HEK293T (cell line): Measurements from ENCODE around the gene RAB11FIP4.

ENCODE experiments used
- BHLHE40 ChIP-seq: fragments of 450-650 bp; IDR thresholded peaks from 2 replicates; pipeline ENCODE4 v1.6.1; 2016; ENCODE audit warnings: mild to moderate bottlenecking, moderate library complexity, borderline replicate concordance
- CTBP1 ChIP-seq: fragments of 450-650 bp; IDR thresholded peaks from 2 replicates; pipeline ENCODE4 v1.6.1; 2016; ENCODE audit warnings: borderline replicate concordance
- ELF4 ChIP-seq: fragments of 450-650 bp; IDR thresholded peaks from 2 replicates; pipeline ENCODE4 v1.6.1; 2017; ENCODE audit warnings: antibody characterized with exemption
- FOXA1 ChIP-seq: fragments of 450-650 bp; IDR thresholded peaks from 2 replicates; pipeline ENCODE4 v1.6.1; 2016; ENCODE audit warnings: mild to moderate bottlenecking
- FOXK2 ChIP-seq: fragments of 450-650 bp; IDR thresholded peaks from 2 replicates; pipeline ENCODE4 v1.6.1; 2016; ENCODE audit warnings: mild to moderate bottlenecking
- FOXM1 ChIP-seq: fragments of 450-650 bp; IDR thresholded peaks from 2 replicates; pipeline ENCODE4 v1.6.1; 2017; ENCODE audit warnings: mild to moderate bottlenecking, borderline replicate concordance
- HDGF ChIP-seq: fragments of 450-650 bp; IDR thresholded peaks from 2 replicates; pipeline ENCODE4 v1.6.1; 2017; ENCODE audit warnings: antibody characterized with exemption, borderline replicate concordance
- L3MBTL2 ChIP-seq: fragments of 450-650 bp; conservative IDR thresholded peaks from 2 replicates; pipeline ENCODE4 v1.6.1; 2016; ENCODE audit warnings: mild to moderate bottlenecking
- LEF1 ChIP-seq: fragments of 450-650 bp; IDR thresholded peaks from 2 replicates; pipeline ENCODE4 v1.6.1; 2017; ENCODE audit warnings: mild to moderate bottlenecking, borderline replicate concordance
- SP1 ChIP-seq: fragments of 450-650 bp; IDR thresholded peaks from 2 replicates; pipeline ENCODE4 v1.6.1; 2017
- SUZ12 ChIP-seq: fragments of 450-650 bp; IDR thresholded peaks from 2 replicates; pipeline ENCODE4 v1.6.1; 2016; ENCODE audit warnings: mild to moderate bottlenecking
- TARDBP ChIP-seq: fragments of 450-650 bp; IDR thresholded peaks from 2 replicates; pipeline ENCODE4 v1.6.1; 2016
- ZNF384 ChIP-seq: fragments of 450-650 bp; IDR thresholded peaks from 2 replicates; pipeline ENCODE4 v1.6.1; 2016

DNA sequence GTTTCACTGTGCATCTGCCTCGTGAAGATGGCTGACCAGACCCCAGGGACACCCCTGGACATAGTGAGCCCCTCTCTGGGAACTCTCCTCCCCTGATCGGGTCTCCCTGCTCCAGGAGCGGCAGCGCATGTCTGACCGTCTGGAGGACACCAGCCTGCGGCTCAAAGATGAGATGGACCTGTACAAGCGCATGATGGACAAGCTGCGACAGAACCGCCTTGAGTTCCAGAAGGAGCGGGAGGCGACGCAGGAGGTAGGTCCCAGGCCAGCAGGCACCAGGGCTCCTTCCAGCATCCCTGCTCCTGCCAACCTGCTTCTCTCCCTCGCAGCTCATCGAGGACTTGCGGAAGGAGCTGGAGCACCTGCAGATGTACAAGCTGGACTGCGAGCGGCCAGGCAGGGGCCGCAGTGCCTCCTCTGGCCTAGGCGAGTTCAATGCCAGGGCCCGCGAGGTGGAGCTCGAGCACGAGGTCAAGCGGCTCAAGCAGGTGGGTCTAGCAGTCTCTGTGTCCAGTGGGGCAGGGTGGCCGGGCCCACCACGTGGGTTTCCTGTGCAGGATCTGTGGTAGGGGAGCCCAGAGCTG, 136.9 kb downstream of the RAB11FIP4 start:
- TF ChIP-seq ELF4 = no peak
- no peak for TF ChIP-seq CTBP1
- TF ChIP-seq SP1 = no peak
- TF ChIP-seq TARDBP = no peak
- no peak for TF ChIP-seq ZNF384
- no peak for TF ChIP-seq FOXA1
- no peak for TF ChIP-seq HDGF
- TF ChIP-seq SUZ12 = no peak
- TF ChIP-seq FOXM1 = no peak
- no peak for TF ChIP-seq BHLHE40
- no peak for TF ChIP-seq L3MBTL2
- no peak for TF ChIP-seq FOXK2
- TF ChIP-seq LEF1 = no peak
